ENCODE measurements around the gene ZMYND19.

Gene ZMYND19

DNA sequence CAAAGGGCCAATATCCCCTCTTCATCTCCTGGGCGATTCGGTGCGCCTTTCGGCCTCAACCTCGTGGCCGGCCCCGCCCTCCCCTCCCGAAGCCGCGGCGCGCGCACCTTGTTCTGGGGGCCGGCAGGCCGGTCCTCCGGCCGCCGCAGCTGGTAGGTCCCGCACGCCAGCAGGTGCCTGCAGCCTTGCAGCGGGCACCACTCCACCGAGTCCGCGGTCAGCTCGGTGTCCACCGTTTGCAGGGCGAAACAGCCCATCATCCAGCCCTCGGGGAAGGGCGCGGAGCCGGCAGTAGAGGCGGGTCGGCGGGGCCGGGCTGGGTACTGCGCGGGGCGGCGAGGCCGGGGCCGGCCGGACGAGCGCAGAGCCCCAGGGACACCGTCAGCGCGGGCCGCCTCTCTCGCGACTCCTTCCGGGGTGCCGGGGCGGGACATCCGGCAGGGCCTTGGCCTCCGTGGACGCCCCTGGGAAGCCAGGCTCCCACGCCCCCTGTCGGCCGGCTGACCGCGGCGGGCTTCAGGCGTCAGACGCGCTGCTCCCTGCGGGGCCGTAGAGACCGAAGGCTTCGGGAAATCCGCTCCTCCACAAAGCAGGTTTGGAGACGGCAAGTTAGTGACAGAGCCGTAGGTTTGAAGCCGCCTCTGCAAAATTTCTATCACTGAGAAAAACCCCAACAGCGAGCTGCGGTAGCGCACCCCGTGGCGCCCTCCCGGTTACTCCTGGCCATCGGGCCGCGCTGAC is 11.6 kb downstream of the ZMYND19 start, which contains the start of gene DPH7 (continued):
- TF ChIP-seq KLF10 (tag by site-specific recombination; IDR thresholded peaks at IDR 0.05) (peak; percentile 86), MYNN (tag by site-specific recombination; IDR thresholded peaks at IDR 0.05; ENCODE audit: borderline replicate concordance) (no peak; the same call in 1 of the 2 replicates), ZNF747 (tag by site-specific recombination; IDR thresholded peaks at IDR 0.05) (no peak), ZNF677 (tag by site-specific recombination; IDR thresholded peaks at IDR 0.05) (no peak), ELK4 (IDR thresholded peaks at IDR 0.05; ENCODE audit: borderline replicate concordance, low read depth, low read length) (no peak), ZNF146 (tag by site-specific recombination; IDR thresholded peaks at IDR 0.05) (0 out of 2 replicates have a peak, but pooled peaks have one; percentile 10), HOXD13 (CRISPR knock-in tag; IDR thresholded peaks at IDR 0.05; ENCODE audit: borderline replicate concordance) (no peak), ZNF76 (tag by site-specific recombination; IDR thresholded peaks at IDR 0.05; ENCODE audit: borderline replicate concordance, low read depth) (peak; percentile 79), ZNF843 (tag by site-specific recombination; IDR thresholded peaks at IDR 0.05) (0 out of 2 replicates have a peak, but pooled peaks have one; percentile 22), FEZF1 (tag by site-specific recombination; IDR thresholded peaks at IDR 0.05) (no peak), ZNF184 (tag by site-specific recombination; IDR thresholded peaks at IDR 0.05) (peak; percentile 88), ZNF280D (tag by site-specific recombination; IDR thresholded peaks at IDR 0.05) (no peak), KLF17 (tag by site-specific recombination; IDR thresholded peaks at IDR 0.05) (peak; percentile 50; the same call in 1 of the 2 replicates), TCF7L2 (IDR thresholded peaks at IDR 0.05; ENCODE audit: borderline replicate concordance, low read depth, low read length) (no peak), IKZF3 (tag by site-specific recombination; IDR thresholded peaks at IDR 0.05) (peak; percentile 57; the same call in 1 of the 2 replicates), HIC1 (tag by site-specific recombination; IDR thresholded peaks at IDR 0.05) (no peak; the same call in 1 of the 2 replicates), ZNF18 (tag by site-specific recombination; IDR thresholded peaks at IDR 0.05) (no peak), ZNF2 (tag by site-specific recombination; IDR thresholded peaks at IDR 0.05) (no peak), ZNF426 (tag by site-specific recombination; IDR thresholded peaks at IDR 0.05) (no peak), ZNF768 (tag by site-specific recombination; IDR thresholded peaks at IDR 0.05) (no peak), TRIM28 (IDR thresholded peaks at IDR 0.05; ENCODE audit: borderline replicate concordance, low read length) (no peak), ZNF19 (tag by site-specific recombination; IDR thresholded peaks at IDR 0.05; ENCODE audit: low read depth) (no peak), ZNF10 (tag by site-specific recombination; IDR thresholded peaks at IDR 0.05) (peak; percentile 52; the same call in 1 of the 2 replicates), ZNF658 (tag by site-specific recombination; IDR thresholded peaks at IDR 0.05) (no peak)
- TF ChIP-seq, protein P1, sequence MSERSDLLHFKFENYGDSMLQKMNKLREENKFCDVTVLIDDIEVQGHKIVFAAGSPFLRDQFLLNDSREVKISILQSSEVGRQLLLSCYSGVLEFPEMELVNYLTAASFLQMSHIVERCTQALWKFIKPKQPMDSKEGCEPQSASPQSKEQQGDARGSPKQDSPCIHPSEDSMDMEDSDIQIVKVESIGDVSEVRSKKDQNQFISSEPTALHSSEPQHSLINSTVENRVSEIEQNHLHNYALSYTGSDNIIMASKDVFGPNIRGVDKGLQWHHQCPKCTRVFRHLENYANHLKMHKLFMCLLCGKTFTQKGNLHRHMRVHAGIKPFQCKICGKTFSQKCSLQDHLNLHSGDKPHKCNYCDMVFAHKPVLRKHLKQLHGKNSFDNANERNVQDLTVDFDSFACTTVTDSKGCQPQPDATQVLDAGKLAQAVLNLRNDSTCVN (tag by site-specific recombination; optimal IDR thresholded peaks at IDR 0.05) = peak; percentile 95
- TF ChIP-seq, protein P2, sequence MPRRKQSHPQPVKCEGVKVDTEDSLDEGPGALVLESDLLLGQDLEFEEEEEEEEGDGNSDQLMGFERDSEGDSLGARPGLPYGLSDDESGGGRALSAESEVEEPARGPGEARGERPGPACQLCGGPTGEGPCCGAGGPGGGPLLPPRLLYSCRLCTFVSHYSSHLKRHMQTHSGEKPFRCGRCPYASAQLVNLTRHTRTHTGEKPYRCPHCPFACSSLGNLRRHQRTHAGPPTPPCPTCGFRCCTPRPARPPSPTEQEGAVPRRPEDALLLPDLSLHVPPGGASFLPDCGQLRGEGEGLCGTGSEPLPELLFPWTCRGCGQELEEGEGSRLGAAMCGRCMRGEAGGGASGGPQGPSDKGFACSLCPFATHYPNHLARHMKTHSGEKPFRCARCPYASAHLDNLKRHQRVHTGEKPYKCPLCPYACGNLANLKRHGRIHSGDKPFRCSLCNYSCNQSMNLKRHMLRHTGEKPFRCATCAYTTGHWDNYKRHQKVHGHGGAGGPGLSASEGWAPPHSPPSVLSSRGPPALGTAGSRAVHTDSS (tag by site-specific recombination; IDR thresholded peaks at IDR 0.05) = no peak

Data from HEK293 (cell line).